Measurements from ENCODE around the gene PLD1. TPM values are rescaled to one million over a fixed set of nuclear protein-coding genes. Genes with fewer than 3 reads are reported as not detected.
"Not testable (repeated sequence)": the region's sequence is repeated elsewhere in the genome, so short reads cannot be mapped to it uniquely, and the experiment has no call there.

Gene PLD1
- total RNA-seq, 1 donor from 2014 or later: 1.0 TPM

- Mint-ChIP-seq H3K4me1 (ENCODE audit: low read depth) (peaks cover under 1% of the 10 kb centered on the region), H3K36me3 (ENCODE audit: low read depth) (no peaks in the 10 kb centered on the region), H3K27me3 (ENCODE audit: low read depth) (peaks cover 35% of the 10 kb centered on the region), H3K27ac (no peak overlapping the region), H3K9me3 (no peaks in the 10 kb centered on the region), H3K4me3 (ENCODE audit: low read depth) (no peak overlapping the region)
- intact Hi-C loops (cut with micrococcal nuclease): no loop called here
- no peak for DNase-seq (ENCODE audit: low spot score)
Measured at GRCh38 chr3:171747223-171747920, 62.9 kb downstream of the PLD1 start.

- intact Hi-C loops (cut with micrococcal nuclease); H3K4me1 Mint-ChIP-seq (ENCODE audit: low read depth); H3K36me3 Mint-ChIP-seq (ENCODE audit: low read depth); H3K4me3 Mint-ChIP-seq (ENCODE audit: low read depth); H3K27ac Mint-ChIP-seq; H3K9me3 Mint-ChIP-seq; DNase-seq (ENCODE audit: low spot score): not testable (repeated sequence)
- peaks cover 34% of the 10 kb centered on the region for H3K27me3 Mint-ChIP-seq (ENCODE audit: low read depth)
Measured at GRCh38 chr3:171746320-171747222, 63.7 kb downstream of the PLD1 start.

- Mint-ChIP-seq H3K9me3 (no peaks in the 10 kb centered on the region), H3K27ac (no peak overlapping the region), H3K4me1 (ENCODE audit: low read depth) (no peaks in the 10 kb centered on the region), H3K36me3 (ENCODE audit: low read depth) (no peaks in the 10 kb centered on the region), H3K4me3 (ENCODE audit: low read depth) (no peak overlapping the region), H3K27me3 (ENCODE audit: low read depth) (peaks cover 33% of the 10 kb centered on the region)
- intact Hi-C loops (cut with micrococcal nuclease): no loop called here
- DNase-seq (ENCODE audit: low spot score): no peak
Measured at GRCh38 chr3:171745577-171746319, 64.5 kb downstream of the PLD1 start.

- Mint-ChIP-seq H3K9me3 (no peaks in the 10 kb centered on the region), H3K27me3 (ENCODE audit: low read depth) (peaks cover 33% of the 10 kb centered on the region), H3K27ac (no peak overlapping the region), H3K4me1 (ENCODE audit: low read depth) (no peaks in the 10 kb centered on the region), H3K36me3 (ENCODE audit: low read depth) (no peaks in the 10 kb centered on the region), H3K4me3 (ENCODE audit: low read depth) (no peak overlapping the region)
- intact Hi-C loops (cut with micrococcal nuclease): no loop called here
- no peak for DNase-seq (ENCODE audit: low spot score)
Measured at GRCh38 chr3:171744158-171744741, 66.0 kb downstream of the PLD1 start.

- intact Hi-C loops (cut with micrococcal nuclease): no loop called here
- H3K36me3 Mint-ChIP-seq (ENCODE audit: low read depth): no peaks in the 10 kb centered on the region
- no peak overlapping the region for H3K27ac Mint-ChIP-seq
- no peak overlapping the region for H3K4me3 Mint-ChIP-seq (ENCODE audit: low read depth)
- H3K9me3 Mint-ChIP-seq: no peaks in the 10 kb centered on the region
- peaks cover 33% of the 10 kb centered on the region for H3K27me3 Mint-ChIP-seq (ENCODE audit: low read depth)
- DNase-seq (ENCODE audit: low spot score): no peak
- no peaks in the 10 kb centered on the region for H3K4me1 Mint-ChIP-seq (ENCODE audit: low read depth)
Measured at GRCh38 chr3:171743327-171744157, 66.7 kb downstream of the PLD1 start.

- intact Hi-C loops (cut with micrococcal nuclease): no loop called here
- DNase-seq (ENCODE audit: low spot score): no peak
- no peaks in the 10 kb centered on the region for H3K9me3 Mint-ChIP-seq
- H3K4me1 Mint-ChIP-seq (ENCODE audit: low read depth): no peaks in the 10 kb centered on the region
- H3K4me3 Mint-ChIP-seq (ENCODE audit: low read depth): no peak overlapping the region
- H3K27me3 Mint-ChIP-seq (ENCODE audit: low read depth): peaks cover 27% of the 10 kb centered on the region
- no peaks in the 10 kb centered on the region for H3K36me3 Mint-ChIP-seq (ENCODE audit: low read depth)
- H3K27ac Mint-ChIP-seq: no peak overlapping the region
Measured at GRCh38 chr3:171741377-171741776, 68.9 kb downstream of the PLD1 start.

- intact Hi-C loops (cut with micrococcal nuclease): no loop called here
- no peak overlapping the region for H3K4me3 Mint-ChIP-seq (ENCODE audit: low read depth)
Measured at GRCh38 chr3:171736556-171736955, 73.7 kb downstream of the PLD1 start.

GRCh38 chr3:171733561-171733960 lies 76.7 kb downstream of the PLD1 start:
- no peaks in the 10 kb centered on the region for H3K9me3 Mint-ChIP-seq
- no peak overlapping the region for H3K27ac Mint-ChIP-seq
- intact Hi-C loops (cut with micrococcal nuclease): no loop called here
- H3K4me1 Mint-ChIP-seq (ENCODE audit: low read depth): no peaks in the 10 kb centered on the region
- no peak for DNase-seq (ENCODE audit: low spot score)
- no peak overlapping the region for H3K4me3 Mint-ChIP-seq (ENCODE audit: low read depth)
- no peaks in the 10 kb centered on the region for H3K36me3 Mint-ChIP-seq (ENCODE audit: low read depth)
- peaks cover 14% of the 10 kb centered on the region for H3K27me3 Mint-ChIP-seq (ENCODE audit: low read depth)

More at GRCh38 chr3:171736556-171736955, 73.7 kb downstream of the PLD1 start:
- H3K4me1 Mint-ChIP-seq (ENCODE audit: low read depth): no peaks in the 10 kb centered on the region
- no peak overlapping the region for H3K27ac Mint-ChIP-seq
- no peak for DNase-seq (ENCODE audit: low spot score)
- H3K27me3 Mint-ChIP-seq (ENCODE audit: low read depth): peaks cover 18% of the 10 kb centered on the region
- H3K36me3 Mint-ChIP-seq (ENCODE audit: low read depth): no peaks in the 10 kb centered on the region
- H3K9me3 Mint-ChIP-seq: no peaks in the 10 kb centered on the region

GRCh38 chr3:171732756-171733155 lies 77.5 kb downstream of the PLD1 start:
- no peak for DNase-seq (ENCODE audit: low spot score)

GRCh38 chr3:171731691-171732090 lies 78.6 kb downstream of the PLD1 start:
- H3K27me3 Mint-ChIP-seq (ENCODE audit: low read depth): peaks cover 8% of the 10 kb centered on the region
- no peak overlapping the region for H3K27ac Mint-ChIP-seq
- no peaks in the 10 kb centered on the region for H3K4me1 Mint-ChIP-seq (ENCODE audit: low read depth)
- H3K36me3 Mint-ChIP-seq (ENCODE audit: low read depth): no peaks in the 10 kb centered on the region
- no peak overlapping the region for H3K4me3 Mint-ChIP-seq (ENCODE audit: low read depth)
- DNase-seq (ENCODE audit: low spot score): no peak
- intact Hi-C loops (cut with micrococcal nuclease): no loop called here
- H3K9me3 Mint-ChIP-seq: no peaks in the 10 kb centered on the region

More at GRCh38 chr3:171732756-171733155, 77.5 kb downstream of the PLD1 start:
- intact Hi-C loops (cut with micrococcal nuclease): no loop called here
- Mint-ChIP-seq H3K27ac (no peak overlapping the region), H3K4me3 (ENCODE audit: low read depth) (no peak overlapping the region), H3K4me1 (ENCODE audit: low read depth) (no peaks in the 10 kb centered on the region), H3K36me3 (ENCODE audit: low read depth) (no peaks in the 10 kb centered on the region), H3K9me3 (no peaks in the 10 kb centered on the region), H3K27me3 (ENCODE audit: low read depth) (peaks cover 9% of the 10 kb centered on the region)

- Mint-ChIP-seq H3K36me3 (ENCODE audit: low read depth) (no peaks in the 10 kb centered on the region), H3K27ac (no peak overlapping the region), H3K4me1 (ENCODE audit: low read depth) (no peaks in the 10 kb centered on the region), H3K27me3 (ENCODE audit: low read depth) (peaks cover 13% of the 10 kb centered on the region), H3K4me3 (ENCODE audit: low read depth) (no peak overlapping the region), H3K9me3 (no peaks in the 10 kb centered on the region)
- no peak for DNase-seq (ENCODE audit: low spot score)
- intact Hi-C loops (cut with micrococcal nuclease): no loop called here
Measured at GRCh38 chr3:171729452-171730334, 80.6 kb downstream of the PLD1 start.

All from activated T-helper 2 cell treated with anti-CD3 and anti-CD28 coated beads, Interferon-gamma antibody, Interleukin-2, Interleukin-4, amounts not matched to agents 10 μg/mL and 5 μg/mL and 100 μg/mL, durations not matched to agents 14 hours and 24 hours and 36 hours (primary cell).